Motor neuron (in vitro differentiated cells): Measurements from ENCODE around the gene MBD3L2. TPM values are rescaled to one million over a fixed set of nuclear protein-coding genes. Genes with fewer than 3 reads are reported as not detected.

Experiments
- ATAC-seq, 8 experiments: fragments of 200-7000 bp; cut with Tn5 transposase; replicated peaks in 6 of 8; 2 replicates each; pipeline ENCODE4 v1.8.0; 2021; ENCODE audit warnings: mild to moderate bottlenecking in 8 of 8, moderate library complexity in 8 of 8
- H3K27ac ChIP-seq, 2 donors: fragments of 250-450 bp; sonication (Bioruptor Pico); 2 replicates each; pipeline ENCODE4 v1.9.0; 2021; ENCODE audit warnings: antibody characterized with exemption in 2 of 2, mild to moderate bottlenecking in 2 of 2, moderate library complexity in 1 of 2
- H3K4me1 ChIP-seq, 2 donors: fragments of 250-450 bp; sonication (Bioruptor Pico); replicated peaks in 1 of 2; 2 replicates each; pipeline ENCODE4 v1.6.1; 2021; ENCODE audit warnings: antibody characterized with exemption in 2 of 2, mild to moderate bottlenecking in 2 of 2, moderate library complexity in 1 of 2
- H3K4me3 ChIP-seq, 5 donors: fragments of 250-450 bp; sonication (Bioruptor Pico); 2 replicates each; pipeline ENCODE4 v1.9.0; 2021; ENCODE audit warnings: antibody characterized with exemption in 5 of 5, mild to moderate bottlenecking in 5 of 5, moderate library complexity in 4 of 5
- WGBS, 10 experiments: fragments of 450-650 bp; shearing (Covaris generic); methylation state at CpG; one replicate each; pipeline ENCODE4 v1.0.0; 2022; 5-methylcytosine and 5-hydroxymethylcytosine counted together
- in situ Hi-C, 9 experiments: fragments of 400-800 bp; cut with MboI; loops; one replicate each; pipeline ENCODE4 v1.15.0; 2021; ENCODE audit warnings: low sequenced_read_pairs in 9 of 9, low pct_unique_long_range_greater_than_20kb in 2 of 9; ENCODE audit not compliant: unreplicated experiment in 9 of 9
- total RNA-seq, 8 experiments: library from RNA; unstranded; fragments of 300-600 nt; gene quantifications; 2 replicates each; pipeline versions ENCODE4 v1.2.3 to v1.2.4, GENCODE V29; 2022

The MBD3L2 gene
- total RNA-seq, 8 experiments from 2014 or later: 0.27 to 0.62 TPM; not detected in 6

GRCh38 chr19:7068599-7068998 lies 19.5 kb downstream of the MBD3L2 start:
- Histone ChIP-seq H3K4me1 (peaks cover 0 to 7% of the 10 kb centered on the region in 2 donors), H3K27ac (no peak overlapping the region), H3K4me3 (peak overlapping the region; percentile 59 to 97 (median 92))
- WGBS, 10 experiments: 69 to 80% (median 78%) methylated on average over 1 to 4 of the region's 6 CpGs; no CpG with 5 or more reads in 5 of the 10 experiments
- in situ Hi-C loops: no loop called here
- no peak for ATAC-seq

GRCh38 chr19:7069042-7069903 lies 20.2 kb downstream of the MBD3L2 start, which contains the start of gene ZNF557:
Gene ZNF557 (plus strand): TSS chr19:7069703. CDS start chr19:7075075, 5,372 bp downstream.
- H3K4me3 ChIP-seq: peak within 1 kb of the TSS; percentile 59 to 97 (median 92)
- WGBS, 10 experiments: 0 to 33% (median 0%) methylated on average over 1 to 11 of the region's 56 CpGs; no CpG with 5 or more reads in 5 of the 10 experiments
- ATAC-seq: peak; percentile 94 to 99 (median 98)
- in situ Hi-C loops: no loop called here
- H3K4me1 ChIP-seq: peaks cover 0 to 7% of the 10 kb centered on the region in 2 donors
- H3K27ac ChIP-seq: peak within 1 kb of the TSS; percentile 91 to 96

- Histone ChIP-seq H3K4me3 (peak overlapping the region; percentile 59 to 97 (median 92)), H3K27ac (peak overlapping the region; percentile 91 to 96), H3K4me1 (peaks cover 0 to 7% of the 10 kb centered on the region in 2 donors)
- 0 to 10% (median 2%) methylated on average over 2 to 9 of the region's 12 CpGs; no CpG with 5 or more reads in 6 of the 10 experiments for WGBS, 10 experiments
- peak in 1 of 8 experiments; percentile 20 for ATAC-seq
- in situ Hi-C loops: no loop called here
These were observed 20.7 kb downstream of the MBD3L2 start for GRCh38 chr19:7069904-7070226.

GRCh38 chr19:7072541-7072940 lies 23.4 kb downstream of the MBD3L2 start:
- ATAC-seq: no peak
- Histone ChIP-seq H3K27ac (no peak overlapping the region), H3K4me3 (no peak overlapping the region), H3K4me1 (peaks cover 0 to 7% of the 10 kb centered on the region in 2 donors)
- 80 to 100% (median 95%) methylated on average over 1 to 6 of the region's 6 CpGs; no CpG with 5 or more reads in 1 of the 10 experiments for WGBS, 10 experiments
- in situ Hi-C loops: no loop called here

- in situ Hi-C loops: no loop called here
- no CpG with 5 or more reads among the region's 29 CpGs for WGBS, 10 experiments
- no peak for ATAC-seq
- H3K27ac ChIP-seq: no peak overlapping the region
- H3K4me1 ChIP-seq: peaks cover 0 to 7% of the 10 kb centered on the region in 2 donors
- H3K4me3 ChIP-seq: no peak overlapping the region
These were observed 25.7 kb downstream of the MBD3L2 start for GRCh38 chr19:7074705-7075282.

- H3K4me1 ChIP-seq: no peaks in the 10 kb centered on the region
- 96 to 100% (median 98%) methylated on average over 1 to 4 of the region's 6 CpGs; no CpG with 5 or more reads in 6 of the 10 experiments for WGBS, 10 experiments
- no peak overlapping the region for H3K4me3 ChIP-seq
- H3K27ac ChIP-seq: no peak overlapping the region
- in situ Hi-C loops: no loop called here
- no peak for ATAC-seq
These were observed 27.0 kb downstream of the MBD3L2 start for GRCh38 chr19:7076151-7076550.

GRCh38 chr19:7078008-7078407 lies 28.9 kb downstream of the MBD3L2 start:
- 87 to 100% (median 100%) methylated on average over 1 to 2 of the region's 2 CpGs for WGBS, 10 experiments
- H3K4me3 ChIP-seq: no peak overlapping the region
- in situ Hi-C loops: no loop called here
- H3K27ac ChIP-seq: no peak overlapping the region
- H3K4me1 ChIP-seq: no peaks in the 10 kb centered on the region
- ATAC-seq: no peak

- H3K4me1 ChIP-seq: no peaks in the 10 kb centered on the region
- no peak overlapping the region for H3K4me3 ChIP-seq
- WGBS, 10 experiments: 95 to 98% (median 97%) methylated on average over 4 to 14 of the region's 15 CpGs
- peak in 1 of 8 experiments; percentile 24 for ATAC-seq
- in situ Hi-C loops: no loop called here
- H3K27ac ChIP-seq: no peak overlapping the region
These were observed 34.2 kb downstream of the MBD3L2 start for GRCh38 chr19:7083076-7083956.

- in situ Hi-C loops: no loop called here
- no peak overlapping the region for H3K4me3 ChIP-seq
- no peak overlapping the region for H3K27ac ChIP-seq
- no peak for ATAC-seq
- 79 to 100% (median 98%) methylated on average over 1 to 5 of the region's 6 CpGs; no CpG with 5 or more reads in 4 of the 10 experiments for WGBS, 10 experiments
- H3K4me1 ChIP-seq: no peaks in the 10 kb centered on the region
These were observed 39.9 kb downstream of the MBD3L2 start for GRCh38 chr19:7088999-7089398.

GRCh38 chr19:7098096-7098495 lies 49.0 kb downstream of the MBD3L2 start:
- Histone ChIP-seq H3K27ac (no peak overlapping the region), H3K4me3 (peak overlapping the region in 3 of 5 donors; percentile 60 to 68 (median 65)), H3K4me1 (peaks cover 2 to 5% of the 10 kb centered on the region in 2 donors)
- 80 to 100% (median 100%) methylated on average over 1 to 3 of the region's 3 CpGs; no CpG with 5 or more reads in 5 of the 10 experiments for WGBS, 10 experiments
- no peak for ATAC-seq
- in situ Hi-C loops: no loop called here

- peak overlapping the region; percentile 50 to 69 (median 65) for H3K4me3 ChIP-seq
- H3K4me1 ChIP-seq: peaks cover 2 to 5% of the 10 kb centered on the region in 2 donors
- 0 to 3% (median 0%) methylated on average over 1 to 16 of the region's 78 CpGs for WGBS, 10 experiments
- in situ Hi-C loops: no loop called here
- H3K27ac ChIP-seq: peak overlapping the region; percentile 90
- ATAC-seq: peak; percentile 91 to 95 (median 94)
These were observed 49.8 kb downstream of the MBD3L2 start for GRCh38 chr19:7098701-7099596.

GRCh38 chr19:7099597-7099921 lies 50.4 kb downstream of the MBD3L2 start:
- peaks cover 2 to 5% of the 10 kb centered on the region in 2 donors for H3K4me1 ChIP-seq
- 0 to 100% (median 63%) methylated on average over 2 to 4 of the region's 9 CpGs; no CpG with 5 or more reads in 4 of the 10 experiments for WGBS, 10 experiments
- H3K27ac ChIP-seq: peak overlapping the region; percentile 90
- in situ Hi-C loops: no loop called here
- H3K4me3 ChIP-seq: peak overlapping the region; percentile 50 to 69 (median 65)
- no peak for ATAC-seq
